HG02763 (cell line): ENCODE measurements around the gene COL20A1.

Experiments
- ATAC-seq: cut with Tn5 transposase; IDR thresholded peaks from one replicate; pipeline ENCODE4 v1.9.1; 2021; ENCODE audit warnings: mild to moderate bottlenecking, moderate library complexity; ENCODE audit not compliant: unreplicated experiment

COL20A1 gene

DNA sequence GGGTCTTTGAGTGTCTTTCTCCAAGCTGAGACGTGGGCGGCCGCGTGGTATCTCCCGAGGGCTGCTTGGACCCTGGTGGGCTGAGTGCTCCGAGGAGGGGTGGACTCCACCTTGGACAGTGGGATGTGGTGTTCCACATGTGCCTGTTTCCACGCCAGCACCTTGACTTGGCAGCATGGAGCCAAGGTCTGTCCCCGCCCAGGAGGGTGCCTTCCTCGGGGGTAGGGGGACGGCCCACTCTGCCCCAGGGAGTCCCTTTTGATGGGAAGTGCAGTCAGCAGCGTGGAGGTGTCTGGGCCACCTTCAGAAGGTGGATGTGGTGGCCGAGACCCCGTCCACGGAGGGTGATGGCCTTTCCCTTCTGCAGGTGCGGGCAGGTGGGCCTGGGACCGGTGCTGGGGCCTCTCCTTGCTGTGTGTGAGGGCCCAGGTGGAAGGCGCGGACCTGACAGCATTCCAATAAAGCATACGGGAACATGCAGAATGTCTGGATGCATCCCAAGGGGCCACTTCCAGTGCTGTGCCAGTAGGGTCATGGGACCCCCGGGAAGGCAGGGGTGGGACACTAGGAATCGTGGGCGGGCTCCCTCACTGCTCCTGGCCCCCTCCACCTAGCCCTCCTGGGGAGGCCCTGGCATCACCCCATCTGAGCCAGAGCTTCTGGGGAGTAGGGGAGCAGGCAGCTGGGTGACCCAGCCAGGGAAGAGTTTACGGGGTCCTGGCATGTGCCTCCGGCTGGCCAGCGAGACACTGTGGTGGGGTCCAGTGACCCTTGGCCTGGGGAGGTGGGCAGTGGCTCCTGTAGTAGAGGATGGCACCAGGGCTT lies 3.5 kb upstream of the COL20A1 start:
- ATAC-seq: no peak

GRCh38 chr20:63290136-63290676 lies 2.8 kb upstream of the COL20A1 start:
- no peak for ATAC-seq

- no peak for ATAC-seq
Observed at GRCh38 chr20:63290677-63291472, 2.1 kb upstream of the COL20A1 start.

DNA sequence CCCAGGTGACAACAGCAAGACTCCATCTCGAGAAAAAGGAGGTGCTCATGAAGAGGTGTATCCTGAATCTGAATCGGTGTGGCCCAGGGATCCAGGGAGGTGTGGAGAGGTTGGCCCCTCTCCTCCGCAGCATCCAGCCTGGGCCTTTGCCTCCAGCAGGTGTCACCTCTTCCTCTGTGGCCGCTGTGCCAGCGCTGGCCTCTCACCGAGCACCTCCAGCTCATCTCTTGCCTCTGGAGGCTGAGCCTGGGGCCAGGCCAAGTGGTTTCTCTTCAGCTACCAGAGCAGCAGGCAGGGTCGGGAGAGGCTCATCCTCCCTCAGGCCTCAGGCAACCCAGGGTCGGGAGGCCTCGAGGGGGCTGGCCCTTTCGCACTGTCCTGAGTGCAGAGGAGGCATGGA lies 1.2 kb upstream of the COL20A1 start:
- no peak for ATAC-seq

DNA sequence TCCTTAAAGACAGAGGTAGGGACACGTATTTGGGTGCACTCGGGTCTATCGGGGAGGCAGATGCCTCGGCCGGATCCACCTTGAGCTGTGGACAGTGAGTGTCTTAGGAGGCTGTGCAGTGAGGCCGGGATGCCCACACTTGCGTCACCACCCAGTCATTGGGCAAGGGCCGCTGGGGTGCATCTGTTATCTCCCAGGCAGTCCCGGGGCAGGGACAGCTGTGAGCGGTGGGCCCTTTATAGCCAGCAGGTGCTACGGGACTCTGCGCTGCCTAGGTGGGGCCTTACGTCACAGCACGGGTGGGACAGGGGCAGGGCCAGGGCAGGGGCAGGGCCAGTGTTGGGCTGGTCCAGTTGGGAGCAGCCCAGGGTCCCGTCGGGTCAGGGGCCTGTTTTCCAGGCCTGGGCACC lies 689 bp upstream of the COL20A1 start:
- no peak for ATAC-seq

- no peak for ATAC-seq
Observed at GRCh38 chr20:63293456-63293855, 470 bp downstream of the COL20A1 start.

DNA sequence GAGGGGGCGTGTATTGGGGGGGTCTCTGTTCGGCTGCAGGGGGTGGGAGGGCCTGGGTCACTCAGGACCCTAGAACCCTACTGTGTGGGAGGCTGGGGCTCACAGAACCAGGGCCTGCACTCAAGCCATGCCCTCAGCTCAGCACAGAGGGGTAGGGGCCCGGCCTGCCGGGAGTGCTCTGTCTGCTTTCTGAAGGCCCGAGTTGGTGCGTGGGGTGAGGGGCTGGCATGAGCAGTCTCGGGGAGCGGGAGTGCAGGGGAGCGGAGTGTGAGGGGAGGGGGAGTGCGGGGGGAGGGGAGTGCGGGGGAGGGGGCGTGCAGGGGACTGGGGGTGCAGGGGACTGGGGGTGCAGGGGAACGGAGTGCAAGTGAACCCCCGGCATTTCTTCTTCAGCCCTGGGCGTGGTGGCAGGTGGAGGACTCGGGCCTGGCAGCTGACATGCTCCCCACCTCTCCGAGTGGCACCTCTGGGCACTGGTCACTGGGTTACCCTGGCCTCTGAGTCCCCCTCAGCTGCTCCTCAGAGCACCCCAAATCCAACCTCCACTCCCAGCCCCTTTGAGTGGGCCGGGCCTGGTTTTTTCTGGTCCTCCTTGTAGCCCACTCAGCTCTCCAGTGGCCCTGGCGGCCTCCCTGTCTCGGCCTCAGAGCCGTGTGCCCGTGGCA lies 1.0 kb downstream of the COL20A1 start:
- ATAC-seq: no peak

DNA sequence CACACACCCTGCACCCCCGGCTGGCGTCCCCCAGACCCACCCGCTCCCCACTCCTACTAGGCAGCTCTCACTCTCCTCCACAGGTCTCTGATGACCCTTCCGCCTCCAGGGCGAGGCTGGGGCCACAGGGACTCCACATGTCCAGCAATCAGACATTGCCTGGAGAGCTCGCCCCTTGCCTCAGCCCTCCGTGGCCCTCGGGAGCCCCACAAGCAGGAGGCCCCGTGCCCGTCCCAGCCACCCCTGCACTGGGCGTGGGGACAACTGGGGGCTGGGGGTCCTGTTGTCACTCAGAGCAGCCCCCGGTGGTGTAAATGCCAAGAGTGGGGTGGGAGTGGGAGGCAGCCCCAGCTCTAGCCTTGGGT lies 1.5 kb downstream of the COL20A1 start:
- no peak for ATAC-seq

- no peak for ATAC-seq
Observed at GRCh38 chr20:63295018-63295417, 2.0 kb downstream of the COL20A1 start.

GRCh38 chr20:63295422-63295821 lies 2.4 kb downstream of the COL20A1 start:
- ATAC-seq: no peak

GRCh38 chr20:63295846-63296245 lies 2.9 kb downstream of the COL20A1 start:
- ATAC-seq: no peak

- ATAC-seq: no peak
Observed at GRCh38 chr20:63296531-63297299, 3.7 kb downstream of the COL20A1 start.

DNA sequence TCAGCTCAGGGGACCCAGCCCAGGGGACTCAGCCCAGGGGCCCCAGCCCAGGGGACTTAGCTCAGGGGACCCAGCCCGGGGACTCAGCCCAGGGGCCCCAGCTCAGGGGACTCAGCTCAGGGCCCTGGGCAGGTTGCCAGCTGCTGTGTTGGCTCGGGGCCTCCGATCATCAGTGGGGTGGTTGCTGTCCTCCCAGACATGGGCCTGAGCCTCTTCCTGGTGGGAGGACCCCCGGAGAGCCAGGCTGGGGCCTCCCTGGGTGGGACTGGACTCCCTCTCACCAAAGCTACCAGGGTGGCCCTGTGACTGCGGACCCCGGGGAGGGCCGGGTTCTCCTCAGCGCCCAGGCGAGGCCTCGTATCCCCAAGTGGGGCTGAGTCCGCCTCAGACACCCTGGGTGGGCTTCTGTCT lies 4.4 kb downstream of the COL20A1 start:
- no peak for ATAC-seq

DNA sequence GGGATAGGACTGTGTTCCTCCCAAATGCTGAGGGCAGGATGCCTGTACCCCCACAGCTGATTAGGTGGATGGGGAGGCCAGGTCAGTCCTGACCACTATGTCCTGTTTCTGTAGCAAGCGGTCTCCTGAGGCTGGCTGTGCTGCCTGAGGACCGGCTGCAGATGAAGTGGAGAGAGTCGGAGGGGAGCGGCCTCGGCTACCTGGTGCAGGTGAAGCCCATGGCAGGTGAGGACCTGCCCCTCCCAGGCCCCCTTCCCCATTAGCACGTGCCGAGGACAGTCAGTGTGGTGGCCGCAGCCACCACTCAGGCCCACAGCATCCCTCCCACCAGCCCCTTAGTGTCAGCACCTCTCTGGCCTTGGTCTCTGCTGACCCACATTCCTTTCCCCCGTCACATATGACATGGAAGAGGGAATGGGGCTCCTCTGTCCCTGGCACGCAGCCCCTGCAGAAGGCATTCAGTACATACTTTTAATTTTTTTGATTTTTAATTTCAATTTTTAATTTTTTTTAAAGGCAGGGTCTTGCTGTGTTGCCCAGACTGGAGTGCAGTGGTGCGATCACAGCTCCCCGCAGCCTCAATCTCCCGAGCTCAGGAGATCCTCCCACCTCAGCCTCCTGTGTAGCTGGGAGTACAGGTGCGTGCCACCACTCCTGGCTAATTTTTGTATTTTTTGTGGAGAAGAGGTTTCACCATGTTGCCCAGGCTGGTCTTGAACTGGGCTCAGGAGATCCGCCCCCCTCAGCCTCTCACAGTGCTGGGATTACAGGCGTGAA lies 5.0 kb downstream of the COL20A1 start:
- no peak for ATAC-seq

- ATAC-seq: no peak
Observed at GRCh38 chr20:63298731-63299312, 5.8 kb downstream of the COL20A1 start.

GRCh38 chr20:63301671-63302070 lies 8.7 kb downstream of the COL20A1 start:
- no peak for ATAC-seq

GRCh38 chr20:63303095-63303666 lies 10.2 kb downstream of the COL20A1 start:
- ATAC-seq: no peak

DNA sequence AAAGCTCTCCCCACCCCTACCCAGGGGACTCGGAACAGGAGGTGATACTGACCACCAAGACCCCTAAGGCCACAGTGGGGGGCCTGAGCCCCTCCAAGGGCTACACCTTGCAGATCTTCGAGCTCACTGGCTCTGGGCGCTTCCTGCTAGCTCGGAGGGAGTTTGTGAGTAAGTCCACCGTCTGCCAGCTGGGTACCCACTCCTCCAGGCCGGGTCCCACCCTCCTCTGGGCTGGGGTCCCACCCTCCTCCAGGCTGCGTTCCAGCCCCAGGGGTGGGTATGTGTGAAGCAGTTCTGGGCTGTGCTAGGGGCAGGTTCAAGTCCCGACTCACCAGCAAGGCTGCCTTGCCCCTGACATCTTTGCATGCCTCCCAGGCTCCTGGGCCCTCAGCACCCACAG lies 12.4 kb downstream of the COL20A1 start:
- no peak for ATAC-seq
